DOHH2 (cell line): ENCODE measurements around the gene REPIN1.

ENCODE experiments used
- CTCF ChIP-seq: fragments of 200-600 bp; sonication (generic); IDR thresholded peaks from one replicate; pipeline ENCODE4 v1.5.1; 2014; ENCODE audit warnings: antibody characterized with exemption, mild to moderate bottlenecking, low read depth, low read length; ENCODE audit not compliant: poor library complexity, severe bottlenecking
- EZH2phosphoT487 ChIP-seq: fragments of 200-600 bp; sonication (generic); IDR thresholded peaks from 2 replicates; pipeline ENCODE4 v1.6.1; 2017; ENCODE audit warnings: borderline replicate concordance, mild to moderate bottlenecking, antibody characterized with exemption, low read length, moderate library complexity, mixed read lengths

DNA sequence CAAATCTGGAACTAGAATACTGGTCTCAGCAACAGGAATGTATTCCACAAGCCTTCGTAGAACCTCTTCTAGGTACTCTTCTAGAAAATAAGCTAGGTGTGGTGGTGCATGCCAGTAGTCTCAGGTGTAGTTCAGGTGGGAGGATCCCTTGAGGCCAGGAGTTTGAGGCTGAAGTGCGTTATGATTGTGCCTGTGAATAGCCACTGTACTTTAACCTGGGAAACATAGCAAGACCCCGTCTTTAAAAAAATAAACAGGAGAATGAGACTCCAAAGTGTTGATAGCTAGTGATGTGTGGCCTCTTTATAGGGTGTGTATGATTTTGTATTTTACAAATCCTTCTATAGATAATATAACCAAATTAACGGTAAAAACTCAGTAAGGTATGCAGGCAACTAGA, 9.0 kb downstream of the REPIN1 start:
- TF ChIP-seq CTCF (no peak), EZH2phosphoT487 (no peak)
